Uterus (tissue), 4 donors: ENCODE results near the gene BORCS6. TPM values are rescaled to one million over a fixed set of nuclear protein-coding genes. Genes with fewer than 3 reads are reported as not detected.

Experiments
- DNase-seq, 2 donors: peaks; one replicate each; pipeline ENCODE4 v3.0.0-alpha.2; 2019 to 2020
- H3K27ac ChIP-seq, 2 donors: fragments of 200-600 bp; sonication (generic); 1 replicate in 1 of 2; 2 replicates in 1 of 2; pipeline ENCODE4 v1.5.1; 2016 to 2018
- H3K27me3 ChIP-seq, 2 donors: fragments of 200-600 bp; sonication (generic); one replicate each; pipeline ENCODE4 v1.5.1; 2018 to 2019; ENCODE audit warnings: control low read depth in 1 of 2
- H3K36me3 ChIP-seq, 2 donors: fragments of 200-600 bp; sonication (generic); one replicate each; pipeline ENCODE4 v1.5.1; 2019; ENCODE audit warnings: control low read depth in 1 of 2
- H3K4me1 ChIP-seq, 2 donors: fragments of 200-600 bp; sonication (generic); one replicate each; pipeline ENCODE4 v1.5.1; 2018 to 2019; ENCODE audit warnings: control low read depth in 1 of 2
- H3K4me3 ChIP-seq, 2 donors: fragments of 200-600 bp; sonication (generic); 1 replicate in 1 of 2; 2 replicates in 1 of 2; pipeline ENCODE4 v1.5.1; 2018 to 2019; ENCODE audit warnings: mild to moderate bottlenecking in 1 of 2
- H3K9me3 ChIP-seq, 2 donors: fragments of 200-600 bp; sonication (generic); one replicate each; pipeline ENCODE4 v1.5.1; 2019; ENCODE audit warnings: control low read depth in 1 of 2
- CTCF ChIP-seq, 4 experiments: fragments of 200-600 bp in 2 of 4; fragments of 450-650 bp in 2 of 4; sonication (generic) in 2 of 4; IDR thresholded peaks; one replicate each; pipeline ENCODE4 v1.5.1; 2016 to 2019; ENCODE audit warnings: antibody characterized with exemption in 4 of 4, mild to moderate bottlenecking in 2 of 4, moderate library complexity in 1 of 4
- POLR2A ChIP-seq, 2 donors: fragments of 450-650 bp; IDR thresholded peaks; one replicate each; pipeline ENCODE4 v1.6.1; 2016; ENCODE audit warnings: antibody characterized with exemption in 2 of 2, mild to moderate bottlenecking in 1 of 2, moderate library complexity in 1 of 2
- intact Hi-C: fragments of 100-400 bp; cut with DNase I; formaldehyde crosslinking; loops from one replicate; pipeline ENCODE4 v1.15.1; 2023; ENCODE audit warnings: low total_unique reads
- total RNA-seq, 4 donors: library from RNA; depleted of rRNA in 3 of 4; stranded (reverse); fragments of >200 nt in 3 of 4; gene quantifications; one replicate each; pipeline versions ENCODE4 v1.1.0 to v1.2.4, GENCODE V29; 2014 to 2023
- donor health status: DM: yes; HTN: yes; CAD: no.

The BORCS6 gene
- total RNA-seq, 4 donors from 2014 or later: under 0.01 to 9.0 (median 6.1) TPM

- DNase-seq: peak; percentile 76 to 86
These were observed 25.8 kb downstream of the BORCS6 start for GRCh38 chr17:8163978-8164814.

GRCh38 chr17:8162997-8163977 lies 26.7 kb downstream of the BORCS6 start:
- intact Hi-C loops: no loop called here
- H3K4me3 ChIP-seq: peak overlapping the region; percentile 80 to 96
- no peaks in the 10 kb centered on the region for H3K36me3 ChIP-seq
- TF ChIP-seq POLR2A (IDR thresholded peaks at IDR 0.05) (no peak), CTCF (IDR thresholded peaks at IDR 0.05) (no peak)
- H3K9me3 ChIP-seq: no peaks in the 10 kb centered on the region
- DNase-seq: peak in 1 of 2 donors; percentile 58
- no peaks in the 10 kb centered on the region for H3K27me3 ChIP-seq
- H3K4me1 ChIP-seq: peaks cover 14 to 26% of the 10 kb centered on the region in 2 donors
- H3K27ac ChIP-seq: peak overlapping the region; percentile 97 to 100

More at GRCh38 chr17:8163978-8164814, 25.8 kb downstream of the BORCS6 start:
- no peaks in the 10 kb centered on the region for H3K36me3 ChIP-seq
- peak overlapping the region in 1 of 2 donors; percentile 1 for H3K4me3 ChIP-seq
- H3K27me3 ChIP-seq: no peaks in the 10 kb centered on the region
- H3K9me3 ChIP-seq: no peaks in the 10 kb centered on the region
- peaks cover 14 to 26% of the 10 kb centered on the region in 2 donors for H3K4me1 ChIP-seq
- intact Hi-C loops: no loop called here
- TF ChIP-seq POLR2A (IDR thresholded peaks at IDR 0.05): peak; percentile 22 to 29
- no peak for TF ChIP-seq CTCF (IDR thresholded peaks at IDR 0.05)
- H3K27ac ChIP-seq: peak overlapping the region; percentile 97 to 100

GRCh38 chr17:8162233-8162996 lies 27.6 kb downstream of the BORCS6 start, which contains the start of gene VAMP2:
Gene VAMP2, minus strand, starts transcription at chr17:8162948. Its CDS starts 69 bp downstream, at chr17:8162879.
- TF ChIP-seq CTCF (IDR thresholded peaks at IDR 0.05) (peak in 1 of 4 experiments; percentile 20), POLR2A (IDR thresholded peaks at IDR 0.05) (peak; percentile 87 to 97)
- peak; percentile 74 to 86 for DNase-seq
- H3K27ac ChIP-seq: peak within 1 kb of the TSS; percentile 97 to 100
- H3K4me3 ChIP-seq: peak within 1 kb of the TSS; percentile 80 to 96
- H3K4me1 ChIP-seq: peaks cover 14 to 26% of the 10 kb centered on the region in 2 donors
- intact Hi-C loops: no loop called here
- H3K9me3 ChIP-seq: no peaks in the 10 kb centered on the region
- H3K27me3 ChIP-seq: no peaks in the 10 kb centered on the region
- no peaks in the 10 kb centered on the region for H3K36me3 ChIP-seq

GRCh38 chr17:8161289-8162232 lies 28.4 kb downstream of the BORCS6 start:
- Histone ChIP-seq H3K4me1 (peaks cover 14 to 26% of the 10 kb centered on the region in 2 donors), H3K9me3 (no peaks in the 10 kb centered on the region), H3K36me3 (no peaks in the 10 kb centered on the region), H3K4me3 (peak overlapping the region; percentile 80 to 96), H3K27me3 (no peaks in the 10 kb centered on the region), H3K27ac (peak overlapping the region; percentile 97 to 100)
- no peak for DNase-seq
- intact Hi-C loops: no loop called here
- TF ChIP-seq POLR2A (IDR thresholded peaks at IDR 0.05): no peak
- TF ChIP-seq CTCF (IDR thresholded peaks at IDR 0.05): no peak
